Stimulated activated CD8-positive, alpha-beta memory T cell treated with anti-CD3 and anti-CD28 coated beads, Interleukin-2, amount 100 ng/mL, for 48 hours (primary cell): Measurements from ENCODE around the gene RTEL1.
A peak's percentile ranks its signal among the peaks of the same experiment; 100 is the strongest.

Source experiments
- DNase-seq, 2 donors: peaks; one replicate each; pipeline ENCODE4 v3.0.0-alpha.2; 2020; ENCODE audit warnings: low read depth in 2 of 2

The RTEL1 gene

DNA sequence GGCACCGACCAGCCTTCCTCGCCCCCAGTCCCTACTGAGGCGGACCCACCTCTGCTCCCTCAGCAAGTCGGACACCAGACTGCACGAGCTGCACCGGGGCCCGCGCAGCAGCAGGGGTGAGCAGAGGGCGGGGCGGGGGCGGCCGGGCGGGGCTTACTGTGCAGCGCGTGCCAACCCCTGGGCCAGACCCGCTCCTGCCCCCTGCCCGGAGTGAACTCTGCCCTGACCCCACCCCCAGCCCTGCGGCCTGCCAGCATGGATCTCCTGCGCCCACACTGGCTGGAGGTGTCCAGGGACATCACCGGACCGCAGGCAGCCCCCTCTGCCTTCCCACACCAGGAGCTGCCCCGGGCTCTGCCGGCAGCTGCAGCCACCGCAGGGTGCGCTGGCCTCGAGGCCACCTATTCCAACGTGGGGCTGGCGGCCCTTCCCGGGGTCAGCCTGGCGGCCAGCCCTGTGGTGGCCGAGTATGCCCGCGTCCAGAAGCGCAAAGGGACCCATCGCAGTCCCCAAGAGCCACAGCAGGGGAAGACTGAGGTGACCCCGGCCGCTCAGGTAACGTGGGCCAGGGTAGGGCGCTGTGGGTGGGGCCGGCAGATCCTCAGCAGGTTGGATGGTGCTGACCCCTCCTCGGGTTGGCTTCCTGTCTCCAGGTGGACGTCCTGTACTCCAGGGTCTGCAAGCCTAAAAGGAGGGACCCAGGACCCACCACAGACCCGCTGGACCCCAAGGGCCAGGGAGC is 80.0 kb downstream of the RTEL1 start:
- no peak for DNase-seq

DNA sequence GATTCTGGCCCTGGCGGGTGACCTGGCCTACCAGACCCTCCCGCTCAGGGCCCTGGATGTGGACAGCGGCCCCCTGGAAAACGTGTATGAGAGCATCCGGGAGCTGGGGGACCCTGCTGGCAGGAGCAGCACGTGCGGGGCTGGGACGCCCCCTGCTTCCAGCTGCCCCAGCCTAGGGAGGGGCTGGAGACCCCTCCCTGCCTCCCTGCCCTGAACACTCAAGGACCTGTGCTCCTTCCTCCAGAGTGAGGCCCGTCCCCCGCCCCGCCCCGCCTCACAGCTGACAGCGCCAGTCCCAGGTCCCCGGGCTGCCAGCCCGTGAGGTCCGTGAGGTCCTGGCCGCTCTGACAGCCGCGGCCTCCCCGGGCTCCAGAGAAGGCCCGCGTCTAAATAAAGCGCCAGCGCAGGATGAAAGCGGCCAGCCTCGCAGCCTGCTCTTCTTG is 80.6 kb downstream of the RTEL1 start:
- DNase-seq: no peak

DNA sequence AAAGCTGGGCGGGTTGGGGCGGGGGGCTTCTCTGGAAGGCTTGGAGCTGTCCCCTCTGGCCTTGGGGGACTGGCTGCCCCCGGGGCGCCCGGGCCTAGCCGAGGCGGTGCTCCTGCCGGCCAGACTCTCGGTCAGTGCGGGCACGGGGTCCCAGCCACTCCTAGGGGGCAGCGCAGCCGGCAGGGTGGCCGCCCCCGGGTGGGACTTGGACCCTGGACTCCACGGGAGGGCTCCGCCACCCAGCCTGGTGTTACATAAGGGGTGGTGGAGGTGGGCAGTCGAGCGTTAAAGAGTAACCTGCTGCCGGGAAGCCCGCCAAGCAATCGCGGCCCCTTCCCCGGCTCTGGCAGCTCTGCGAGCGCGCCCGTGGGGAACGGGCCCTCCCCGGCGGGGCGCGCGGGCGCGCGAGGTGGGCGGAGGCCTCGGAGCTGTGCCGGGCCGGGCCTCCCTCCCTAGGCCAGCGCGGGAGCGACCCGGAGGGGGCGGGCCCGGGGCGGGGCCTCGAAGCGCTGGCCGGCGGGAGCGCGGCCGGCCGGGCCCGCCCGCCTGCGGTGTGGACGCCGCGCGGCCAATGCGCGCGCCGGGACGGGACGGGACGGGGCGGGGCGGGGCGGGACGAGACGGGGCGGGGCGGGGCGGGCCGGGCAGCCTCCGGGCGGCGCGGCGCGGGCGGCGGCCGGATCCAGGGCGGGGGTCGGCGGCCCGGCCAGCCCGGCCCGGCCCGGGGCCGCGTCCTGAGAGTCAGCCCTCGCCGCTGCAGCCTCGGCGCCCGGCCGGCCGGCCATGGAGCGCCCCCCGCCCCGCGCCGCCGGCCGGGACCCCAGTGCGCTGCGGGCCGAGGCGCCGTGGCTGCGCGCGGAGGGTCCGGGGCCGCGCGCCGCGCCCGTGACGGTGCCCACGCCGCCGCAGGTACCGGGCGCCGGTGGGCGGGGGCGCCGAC is 81.3 kb downstream of the RTEL1 start, which contains the start of gene SLC2A4RG:
SLC2A4RG (plus strand) TSS at position 647 of the 940 bp plus-strand sequence; CDS start at position 784, 137 bp downstream.
- peak; percentile 54 to 64 for DNase-seq

DNA sequence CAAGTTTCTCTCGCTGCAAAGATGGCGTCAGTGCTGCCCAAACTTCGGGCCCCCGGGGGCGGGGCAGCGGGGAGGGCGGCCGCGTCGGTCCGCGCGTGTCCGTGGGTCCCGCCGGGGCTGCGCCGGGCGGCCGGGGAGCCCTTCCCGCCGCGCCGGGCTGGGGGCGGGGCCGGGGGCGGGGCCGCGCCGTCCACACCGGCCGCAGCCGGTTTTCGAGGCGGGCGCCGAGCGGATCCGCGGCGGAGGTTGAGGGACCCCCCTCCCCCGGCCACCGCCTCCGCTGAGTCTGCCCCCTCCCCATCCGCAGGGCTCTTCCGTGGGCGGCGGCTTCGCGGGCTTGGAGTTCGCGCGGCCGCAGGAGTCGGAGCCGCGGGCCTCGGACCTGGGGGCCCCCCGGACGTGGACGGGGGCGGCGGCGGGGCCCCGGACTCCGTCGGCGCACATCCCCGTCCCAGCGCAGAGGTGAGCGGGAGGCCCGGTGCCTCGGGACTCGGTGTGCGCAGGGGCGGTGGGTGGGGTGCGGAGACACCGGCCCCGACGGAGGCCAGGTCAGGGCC is 82.0 kb downstream of the RTEL1 start:
- no peak for DNase-seq

DNA sequence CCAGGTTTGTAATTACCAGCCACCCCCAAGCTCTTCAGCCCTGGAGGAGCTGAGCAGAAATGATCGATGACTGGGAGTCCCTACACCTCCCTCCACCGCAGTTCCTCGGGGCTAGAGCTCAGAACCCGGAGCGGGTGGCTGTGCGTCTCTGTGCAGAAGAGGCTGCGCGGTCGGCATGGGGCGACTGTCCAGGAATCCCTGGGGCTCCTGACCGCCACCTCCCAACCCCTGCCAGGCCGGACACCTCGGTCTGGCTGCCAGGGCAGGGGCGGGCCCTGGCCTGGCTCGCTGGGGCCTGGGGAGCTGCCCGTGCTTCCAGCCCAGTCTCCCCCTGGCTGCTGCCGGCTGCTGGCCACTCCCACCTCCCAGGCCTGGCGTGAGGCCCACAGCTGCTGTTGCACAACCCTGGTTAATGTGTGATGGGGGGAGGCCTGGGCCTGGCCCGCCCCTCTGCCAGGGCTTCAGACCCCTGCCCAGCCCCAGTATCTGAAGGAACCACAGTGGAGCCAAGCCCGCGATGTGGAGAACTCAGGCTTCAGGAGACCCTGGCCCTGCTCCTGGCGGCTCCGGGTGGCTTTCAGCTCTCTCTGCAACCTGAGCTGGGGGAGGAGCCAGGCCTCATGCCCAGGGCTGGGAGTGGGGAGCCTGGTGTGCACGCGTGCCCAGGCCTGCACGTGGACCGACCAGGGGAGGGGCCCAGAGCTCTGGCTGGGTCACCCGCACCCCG is 82.7 kb downstream of the RTEL1 start:
- DNase-seq: no peak

DNA sequence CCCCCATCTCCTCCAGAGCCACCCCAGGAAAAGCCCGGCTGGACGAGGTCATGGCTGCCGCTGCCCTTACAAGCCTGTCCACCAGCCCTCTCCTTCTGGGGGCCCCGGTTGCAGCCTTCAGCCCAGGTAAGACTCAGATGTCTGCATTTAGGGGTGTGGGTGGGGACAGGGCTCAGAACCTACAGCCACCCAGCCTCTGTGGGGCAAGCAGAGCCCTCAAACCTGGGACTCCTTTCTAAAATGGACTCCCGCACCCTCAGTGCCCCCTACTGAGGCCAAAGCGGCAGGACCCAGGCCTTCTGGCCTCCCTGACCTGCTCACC is 83.2 kb downstream of the RTEL1 start:
- no peak for DNase-seq

DNA sequence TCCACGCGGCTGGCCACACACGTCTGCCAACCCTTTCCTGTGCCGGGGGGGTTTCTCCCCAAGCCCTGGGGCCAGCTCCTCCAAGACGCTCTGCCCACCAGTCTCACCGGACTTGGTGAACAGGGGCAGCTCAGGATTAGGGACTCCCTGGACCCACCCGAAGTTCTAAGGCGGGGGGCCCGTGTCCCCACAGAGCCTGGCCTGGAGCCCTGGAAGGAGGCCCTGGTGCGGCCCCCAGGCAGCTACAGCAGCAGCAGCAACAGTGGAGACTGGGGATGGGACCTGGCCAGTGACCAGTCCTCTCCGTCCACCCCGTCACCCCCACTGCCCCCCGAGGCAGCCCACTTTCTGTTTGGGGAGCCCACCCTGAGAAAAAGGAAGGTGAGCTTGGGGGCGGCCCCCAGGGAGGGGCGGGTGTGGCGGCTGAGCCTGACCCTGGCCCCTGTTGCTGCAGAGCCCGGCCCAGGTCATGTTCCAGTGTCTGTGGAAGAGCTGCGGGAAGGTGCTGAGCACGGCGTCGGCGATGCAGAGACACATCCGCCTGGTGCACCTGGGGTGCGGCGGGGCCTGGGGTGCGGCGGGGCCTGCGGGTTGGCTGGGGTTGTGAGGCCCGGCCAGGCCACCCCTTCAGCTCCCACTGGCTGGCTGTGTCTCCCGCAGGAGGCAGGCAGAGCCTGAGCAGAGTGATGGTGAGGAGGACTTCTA is 83.7 kb downstream of the RTEL1 start:
- no peak for DNase-seq

DNA sequence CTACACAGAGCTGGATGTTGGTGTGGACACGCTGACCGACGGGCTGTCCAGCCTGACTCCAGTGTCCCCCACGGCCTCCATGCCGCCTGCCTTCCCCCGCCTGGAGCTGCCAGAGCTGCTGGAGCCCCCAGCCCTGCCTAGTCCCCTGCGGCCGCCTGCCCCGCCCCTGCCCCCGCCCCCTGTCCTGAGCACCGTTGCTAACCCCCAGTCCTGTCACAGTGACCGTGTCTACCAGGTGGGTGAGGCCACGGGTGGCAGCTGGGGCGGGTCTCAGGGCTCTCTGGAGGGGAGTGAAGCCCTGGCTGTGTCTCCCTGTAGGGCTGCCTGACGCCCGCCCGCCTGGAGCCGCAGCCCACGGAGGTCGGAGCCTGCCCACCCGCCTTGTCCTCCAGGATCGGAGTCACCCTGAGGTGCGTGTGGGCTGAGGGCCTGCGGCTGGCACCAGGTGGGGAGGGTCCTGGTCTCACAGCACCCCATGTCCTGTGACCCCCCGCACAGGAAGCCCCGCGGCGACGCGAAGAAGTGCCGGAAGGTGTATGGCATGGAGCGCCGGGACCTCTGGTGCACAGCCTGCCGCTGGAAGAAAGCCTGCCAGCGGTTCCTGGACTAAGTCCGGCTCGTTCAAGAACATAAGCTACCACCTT is 84.4 kb downstream of the RTEL1 start:
- no peak for DNase-seq

DNA sequence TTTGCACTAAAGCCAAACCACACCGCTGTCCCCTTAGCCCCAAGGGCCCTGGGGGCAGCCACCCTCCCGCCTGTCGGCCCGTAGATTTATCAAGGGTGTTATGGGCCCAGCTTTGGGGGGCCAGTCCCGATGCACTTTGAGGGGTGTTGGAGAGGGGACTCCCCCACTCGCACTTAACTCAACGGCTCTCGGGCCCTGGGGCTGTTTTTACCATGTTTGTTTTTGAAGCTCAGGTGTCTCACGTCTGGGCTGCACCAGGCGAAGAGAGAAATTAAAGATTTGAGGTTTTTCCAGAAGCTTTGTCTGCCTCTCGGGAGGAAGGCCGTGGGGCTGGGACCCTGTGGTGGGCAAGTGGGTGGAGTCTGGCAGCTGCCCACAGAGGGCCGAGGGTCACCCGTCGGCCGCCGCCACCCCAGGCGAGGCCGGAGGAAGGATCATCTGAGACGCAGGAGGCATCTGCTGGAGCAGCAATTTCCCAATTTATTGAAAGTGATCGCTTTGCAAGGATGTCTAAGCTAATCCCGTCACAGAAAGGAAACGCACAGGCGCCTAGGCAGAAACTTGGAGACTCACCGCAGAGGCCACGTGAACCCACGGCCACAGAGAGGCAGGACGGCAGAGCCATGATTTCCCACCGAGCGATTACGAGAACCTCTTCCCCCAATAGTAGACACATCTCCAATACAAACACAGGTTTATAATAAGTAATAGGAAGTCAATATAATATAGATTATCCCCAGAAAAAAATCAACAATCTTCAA is 85.3 kb downstream of the RTEL1 start:
- no peak for DNase-seq

DNA sequence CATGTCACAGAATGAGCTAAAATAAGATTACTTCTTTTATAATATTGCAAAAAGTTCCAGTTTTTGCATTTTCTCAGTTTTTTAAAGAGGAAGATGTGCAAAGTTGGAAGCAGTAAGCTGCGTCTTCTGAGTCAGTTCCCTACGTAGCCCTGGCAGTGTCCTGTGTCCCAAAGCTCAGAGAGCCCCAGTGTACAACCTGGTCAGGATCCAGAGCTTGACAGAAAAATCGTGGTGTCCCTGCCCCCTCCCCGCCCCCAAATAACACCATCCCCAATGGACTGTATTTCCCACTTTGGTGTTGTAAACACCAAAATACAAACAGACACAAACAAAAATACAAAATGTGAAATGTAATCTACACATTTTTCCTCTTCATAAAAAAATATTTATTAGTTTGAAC is 86.0 kb downstream of the RTEL1 start:
- no peak for DNase-seq

DNA sequence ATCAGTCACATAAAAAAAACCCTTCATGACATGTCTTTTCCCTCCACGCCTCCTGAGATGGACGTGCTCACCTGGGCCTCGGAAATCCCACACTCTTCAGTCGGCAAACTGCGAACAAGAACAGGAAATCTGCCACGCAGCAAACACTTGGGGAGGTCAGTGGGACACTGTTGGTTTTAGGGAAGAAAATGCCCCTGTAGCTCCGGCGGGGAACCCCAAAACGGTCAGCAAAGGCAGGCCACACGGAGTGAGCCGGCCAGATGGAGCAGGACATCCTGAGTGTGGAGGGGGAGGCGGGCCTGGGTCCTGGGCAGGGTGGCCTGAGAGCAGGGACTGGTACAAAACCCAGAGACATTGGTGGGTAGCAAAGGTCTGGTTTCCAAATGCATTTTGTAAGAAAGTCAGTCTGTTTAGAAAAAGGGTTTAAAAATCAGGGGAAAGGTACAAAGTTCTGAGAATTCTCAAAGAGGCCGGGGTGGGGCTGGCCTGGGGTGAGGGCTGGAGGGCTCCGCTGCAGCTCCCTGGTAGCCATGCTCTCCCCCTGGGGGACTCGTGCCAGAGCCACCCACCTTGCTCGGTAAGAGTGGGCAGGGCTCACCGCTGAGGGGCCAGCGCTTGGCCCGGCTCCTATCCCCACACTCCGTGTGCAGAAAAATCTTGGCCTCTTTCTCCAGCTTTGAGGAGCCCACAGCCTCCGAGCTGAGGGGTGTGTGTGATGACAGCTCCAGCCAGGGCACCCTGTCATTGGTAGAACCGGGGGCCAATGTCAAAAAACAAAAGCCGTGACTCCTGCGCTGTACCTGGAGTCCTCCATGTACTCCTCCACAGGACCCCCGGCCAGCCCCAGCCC is 86.7 kb downstream of the RTEL1 start:
- DNase-seq: no peak

DNA sequence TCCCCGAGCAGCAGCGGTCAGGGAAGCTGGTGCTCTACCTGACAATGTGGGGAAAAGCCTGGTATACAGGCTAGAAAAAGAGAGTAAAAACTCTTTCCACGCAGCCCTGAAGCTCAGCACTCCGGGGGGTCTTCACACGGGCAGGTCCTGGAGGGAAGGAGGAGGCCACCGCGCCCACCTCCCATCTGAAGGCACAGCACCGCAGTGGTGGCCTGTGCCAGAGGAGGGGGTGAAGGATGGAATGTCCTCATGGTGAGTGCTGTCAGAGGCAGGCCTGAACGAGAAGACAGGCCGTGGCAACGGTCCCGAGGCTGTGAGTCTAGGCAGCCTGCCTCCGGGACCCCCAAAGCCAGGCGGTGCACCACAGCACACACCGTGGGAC is 87.3 kb downstream of the RTEL1 start:
- no peak for DNase-seq
